Measurements from ENCODE around the gene CD22. TPM values are rescaled to one million over a fixed set of nuclear protein-coding genes. Genes with fewer than 3 reads are reported as not detected.

Gene CD22
- total RNA-seq, 1 experiment from 2014 or later = not detected

- TF ChIP-seq, protein P1, sequence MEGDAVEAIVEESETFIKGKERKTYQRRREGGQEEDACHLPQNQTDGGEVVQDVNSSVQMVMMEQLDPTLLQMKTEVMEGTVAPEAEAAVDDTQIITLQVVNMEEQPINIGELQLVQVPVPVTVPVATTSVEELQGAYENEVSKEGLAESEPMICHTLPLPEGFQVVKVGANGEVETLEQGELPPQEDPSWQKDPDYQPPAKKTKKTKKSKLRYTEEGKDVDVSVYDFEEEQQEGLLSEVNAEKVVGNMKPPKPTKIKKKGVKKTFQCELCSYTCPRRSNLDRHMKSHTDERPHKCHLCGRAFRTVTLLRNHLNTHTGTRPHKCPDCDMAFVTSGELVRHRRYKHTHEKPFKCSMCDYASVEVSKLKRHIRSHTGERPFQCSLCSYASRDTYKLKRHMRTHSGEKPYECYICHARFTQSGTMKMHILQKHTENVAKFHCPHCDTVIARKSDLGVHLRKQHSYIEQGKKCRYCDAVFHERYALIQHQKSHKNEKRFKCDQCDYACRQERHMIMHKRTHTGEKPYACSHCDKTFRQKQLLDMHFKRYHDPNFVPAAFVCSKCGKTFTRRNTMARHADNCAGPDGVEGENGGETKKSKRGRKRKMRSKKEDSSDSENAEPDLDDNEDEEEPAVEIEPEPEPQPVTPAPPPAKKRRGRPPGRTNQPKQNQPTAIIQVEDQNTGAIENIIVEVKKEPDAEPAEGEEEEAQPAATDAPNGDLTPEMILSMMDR (IDR thresholded peaks at IDR 0.05; ENCODE audit: insufficient read depth in 1 of 2, low read depth in 1 of 2, low read length in 1 of 2, severe bottlenecking in 1 of 2, unreplicated experiment in 1 of 2) = no peak
- DNase-seq = no peak
- no peak overlapping the region for H3K4me3 ChIP-seq (ENCODE audit: low read depth, low read length)
- ChIA-PET CTCF (no interaction called here), POLR2A (no interaction called here)
- peaks cover 3% of the 10 kb centered on the region for H3K27me3 Mint-ChIP-seq (ENCODE audit: insufficient read depth, unreplicated experiment)
- no peak overlapping the region for H3K4me3 Mint-ChIP-seq (ENCODE audit: unreplicated experiment)
- no peaks in the 10 kb centered on the region for H3K36me3 ChIP-seq (ENCODE audit: control insufficient read depth, insufficient read depth, low read length)
- peaks cover 14% of the 10 kb centered on the region for H3K4me1 Mint-ChIP-seq (ENCODE audit: low read depth, unreplicated experiment)
- no peaks in the 10 kb centered on the region for H3K36me3 Mint-ChIP-seq (ENCODE audit: insufficient read depth, unreplicated experiment)
- H3K9me3 Mint-ChIP-seq (ENCODE audit: unreplicated experiment) = peaks cover 9% of the 10 kb centered on the region
- peaks cover 4% of the 10 kb centered on the region; the same call in 1 of the 2 replicates for H3K9me3 ChIP-seq
- H3K27me3 ChIP-seq (replicated peaks; ENCODE audit: control insufficient read depth, insufficient read depth, low read length) = no peaks in the 10 kb centered on the region
- intact Hi-C loops (cut with micrococcal nuclease; ENCODE audit: unreplicated experiment) = no loop called here
- no TSS peak for BruUV-seq (replicated peaks)
- no peaks in the 10 kb centered on the region for H3K4me1 ChIP-seq
- H3K27ac Mint-ChIP-seq (ENCODE audit: unreplicated experiment) = no peak overlapping the region
Observed at GRCh38 chr19:35322014-35322413, 7.0 kb upstream of the CD22 start.

GRCh38 chr19:35327642-35328041 is 1.3 kb upstream of the CD22 start:
- Mint-ChIP-seq H3K27ac (ENCODE audit: unreplicated experiment) (no peak overlapping the region), H3K9me3 (ENCODE audit: unreplicated experiment) (no peaks in the 10 kb centered on the region), H3K4me3 (ENCODE audit: unreplicated experiment) (no peak overlapping the region), H3K4me1 (ENCODE audit: low read depth, unreplicated experiment) (peaks cover 6% of the 10 kb centered on the region), H3K36me3 (ENCODE audit: insufficient read depth, unreplicated experiment) (no peaks in the 10 kb centered on the region), H3K27me3 (ENCODE audit: insufficient read depth, unreplicated experiment) (peaks cover 7% of the 10 kb centered on the region)
- peak in 1 of 2 experiments; percentile 38 for DNase-seq
- POLR2A ChIA-PET = no interaction called here
- no peaks in the 10 kb centered on the region for H3K4me1 ChIP-seq
- CTCF ChIA-PET = interaction anchor here (0.6 kb wide), 1 partner anchor 18 kb away, joined by 3 read pairs; no protein-coding TSS in a partner anchor
- no peaks in the 10 kb centered on the region for H3K36me3 ChIP-seq (ENCODE audit: control insufficient read depth, insufficient read depth, low read length)
- H3K4me3 ChIP-seq (ENCODE audit: low read depth, low read length) = no peak overlapping the region
- H3K9me3 ChIP-seq = no peaks in the 10 kb centered on the region; the same call in 1 of the 2 replicates
- BruUV-seq (replicated peaks) = no TSS peak
- H3K27me3 ChIP-seq (replicated peaks; ENCODE audit: control insufficient read depth, insufficient read depth, low read length) = no peaks in the 10 kb centered on the region; the same call in 1 of the 2 replicates
- intact Hi-C loops (cut with micrococcal nuclease; ENCODE audit: unreplicated experiment) = no loop called here
- TF ChIP-seq, protein P1 (IDR thresholded peaks at IDR 0.05; ENCODE audit: insufficient read depth in 1 of 2, low read depth in 1 of 2, low read length in 1 of 2, severe bottlenecking in 1 of 2, unreplicated experiment in 1 of 2) = peak; percentile 46 to 67

GRCh38 chr19:35329323-35329722 is 336 bp downstream of the CD22 start:
- Mint-ChIP-seq H3K27ac (ENCODE audit: unreplicated experiment) (no peak overlapping the region), H3K4me3 (ENCODE audit: unreplicated experiment) (no peak overlapping the region), H3K9me3 (ENCODE audit: unreplicated experiment) (no peaks in the 10 kb centered on the region), H3K4me1 (ENCODE audit: low read depth, unreplicated experiment) (peaks cover 2% of the 10 kb centered on the region), H3K36me3 (ENCODE audit: insufficient read depth, unreplicated experiment) (no peaks in the 10 kb centered on the region), H3K27me3 (ENCODE audit: insufficient read depth, unreplicated experiment) (peaks cover 9% of the 10 kb centered on the region)
- POLR2A ChIA-PET = no interaction called here
- CTCF ChIA-PET = no interaction called here
- no peak overlapping the region for H3K4me3 ChIP-seq (ENCODE audit: low read depth, low read length)
- H3K9me3 ChIP-seq = no peaks in the 10 kb centered on the region
- H3K36me3 ChIP-seq (ENCODE audit: control insufficient read depth, insufficient read depth, low read length) = no peaks in the 10 kb centered on the region
- TF ChIP-seq, protein P1 (IDR thresholded peaks at IDR 0.05; ENCODE audit: insufficient read depth in 1 of 2, low read depth in 1 of 2, low read length in 1 of 2, severe bottlenecking in 1 of 2, unreplicated experiment in 1 of 2) = no peak
- H3K27me3 ChIP-seq (replicated peaks; ENCODE audit: control insufficient read depth, insufficient read depth, low read length) = no peaks in the 10 kb centered on the region; the same call in 1 of the 2 replicates
- intact Hi-C loops (cut with micrococcal nuclease; ENCODE audit: unreplicated experiment) = no loop called here
- no peak for DNase-seq
- no TSS peak for BruUV-seq (replicated peaks)
- H3K4me1 ChIP-seq = no peaks in the 10 kb centered on the region
